Cortex of kidney (tissue), 1 donor: ENCODE measurements around the gene HARS1.
"Not testable (repeated sequence)": the region's sequence is repeated elsewhere in the genome, so short reads cannot be mapped to it uniquely, and the experiment has no call there.

Experiments used
- DNase-seq: peaks from one replicate; lab custom pipeline; 2025; lab: John Stamatoyannopoulos, UW

The HARS1 gene

DNA sequence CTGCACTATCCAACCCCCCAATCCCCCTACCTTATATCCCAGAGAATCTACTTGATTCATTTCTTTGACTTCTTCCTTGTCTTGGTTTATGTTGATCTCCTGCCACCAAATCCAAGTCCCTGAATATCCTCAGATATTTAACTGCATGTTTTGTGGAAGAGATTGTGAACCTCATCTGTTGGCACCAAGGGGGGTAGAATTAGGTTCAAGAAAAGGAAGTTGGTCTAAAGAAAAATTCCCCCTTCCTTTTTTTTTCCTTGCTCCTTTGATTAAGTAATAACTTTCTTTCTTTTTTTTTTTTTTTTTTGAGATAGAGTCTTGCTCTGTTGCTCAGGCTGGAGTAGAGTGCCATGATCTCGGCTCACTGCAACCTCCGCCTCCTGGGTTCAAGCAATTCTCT lies 57.7 kb downstream of the HARS1 start:
- DNase-seq, result no peak

DNA sequence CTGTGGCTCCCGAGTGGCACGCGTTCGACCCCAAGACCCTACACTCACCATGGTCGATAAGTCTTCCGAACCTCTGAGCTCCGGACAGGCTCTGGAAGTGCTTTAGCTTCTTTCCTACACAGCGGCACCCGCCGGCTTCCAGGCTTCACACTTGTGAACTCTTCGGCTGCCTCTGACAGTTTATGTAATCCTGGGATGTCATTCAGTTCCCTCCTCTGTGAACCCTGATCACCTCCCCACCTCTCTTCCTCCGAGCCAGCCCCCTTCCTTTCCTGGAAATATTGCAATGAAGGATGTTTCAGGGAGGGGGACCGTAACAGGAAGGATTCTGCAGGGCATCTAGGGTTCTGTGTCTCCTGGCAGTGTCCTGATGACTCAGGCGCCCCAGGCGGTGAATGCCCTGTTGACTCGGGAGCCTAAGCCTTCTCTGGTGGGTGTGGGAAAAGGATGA lies 58.1 kb downstream of the HARS1 start, which contains the start of gene CD14:
Gene CD14, minus strand, starts transcription at position 155 of the 451 bp plus-strand sequence. Its CDS starts 104 bp downstream, at position 51.
- DNase-seq, result no peak

DNA sequence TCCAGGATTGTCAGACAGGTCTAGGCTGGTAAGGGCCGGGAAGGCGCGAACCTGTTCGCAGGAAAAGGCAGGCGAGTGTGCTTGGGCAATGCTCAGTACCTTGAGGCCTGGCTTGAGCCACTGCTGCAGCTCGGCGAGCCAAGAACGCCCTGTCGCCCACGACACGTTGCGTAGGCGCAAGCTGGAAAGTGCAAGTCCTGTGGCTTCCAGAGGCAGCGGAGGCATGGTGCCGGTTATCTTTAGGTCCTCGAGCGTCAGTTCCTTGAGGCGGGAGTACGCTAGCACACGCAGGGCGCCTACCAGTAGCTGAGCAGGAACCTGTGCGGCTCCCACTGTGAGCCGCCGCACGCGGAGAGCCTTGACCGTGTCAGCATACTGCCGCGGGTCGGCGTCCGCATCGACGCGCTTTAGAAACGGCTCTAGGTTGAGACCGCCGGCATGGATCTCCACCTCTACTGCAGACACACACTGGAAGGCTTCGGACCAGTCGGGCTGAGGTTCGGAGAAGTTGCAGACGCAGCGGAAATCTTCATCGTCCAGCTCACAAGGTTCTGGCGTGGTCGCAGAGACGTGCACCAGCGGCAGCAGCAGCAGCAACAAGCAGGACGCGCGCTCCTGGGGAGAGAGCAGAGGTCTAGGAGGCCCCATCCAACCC lies 58.7 kb downstream of the HARS1 start:
- no peak for DNase-seq

DNA sequence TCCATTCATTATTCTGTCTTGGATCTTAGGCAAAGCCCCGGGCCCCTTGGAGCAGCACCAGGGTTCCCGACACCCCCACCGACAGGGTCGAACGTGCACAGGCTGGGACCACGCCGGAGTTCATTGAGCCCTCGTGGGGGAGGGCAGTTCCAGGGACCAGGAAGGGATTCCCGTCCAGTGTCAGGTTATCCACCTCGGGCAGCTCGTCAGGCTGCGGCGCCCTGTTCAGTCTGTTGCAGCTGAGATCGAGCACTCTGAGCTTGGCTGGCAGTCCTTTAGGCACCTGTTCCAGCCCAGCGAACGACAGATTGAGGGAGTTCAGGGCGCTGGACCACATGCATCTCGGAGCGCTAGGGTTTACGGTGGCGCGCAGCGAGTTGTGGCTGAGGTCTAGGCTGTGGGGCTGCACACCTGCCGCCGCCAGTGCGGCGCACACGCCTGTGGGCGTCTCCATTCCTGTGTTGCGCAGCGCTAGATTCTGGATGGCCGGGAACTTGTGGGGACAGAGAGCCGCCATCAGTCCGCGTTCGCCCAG lies 59.3 kb downstream of the HARS1 start:
- DNase-seq, result no peak

DNA sequence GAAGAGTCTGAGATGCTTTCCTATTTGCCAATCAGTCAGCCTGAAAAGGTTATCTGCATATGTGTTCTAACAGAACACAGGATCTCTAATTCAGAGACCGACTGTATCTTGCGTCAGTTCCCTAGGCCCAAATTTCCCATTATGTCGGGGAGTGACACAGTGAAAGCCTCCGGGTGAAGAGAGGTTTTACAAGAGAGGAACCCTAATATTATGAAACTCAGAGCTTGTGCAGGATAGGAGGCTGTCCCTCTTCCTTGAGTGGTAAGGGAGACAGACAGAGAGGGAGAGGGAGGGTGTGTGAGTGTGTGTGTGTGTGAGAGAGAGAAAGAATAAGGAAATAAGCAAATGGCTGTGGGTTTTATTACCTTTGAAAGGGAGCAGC lies 60.1 kb downstream of the HARS1 start:
- DNase-seq, result no peak

DNA sequence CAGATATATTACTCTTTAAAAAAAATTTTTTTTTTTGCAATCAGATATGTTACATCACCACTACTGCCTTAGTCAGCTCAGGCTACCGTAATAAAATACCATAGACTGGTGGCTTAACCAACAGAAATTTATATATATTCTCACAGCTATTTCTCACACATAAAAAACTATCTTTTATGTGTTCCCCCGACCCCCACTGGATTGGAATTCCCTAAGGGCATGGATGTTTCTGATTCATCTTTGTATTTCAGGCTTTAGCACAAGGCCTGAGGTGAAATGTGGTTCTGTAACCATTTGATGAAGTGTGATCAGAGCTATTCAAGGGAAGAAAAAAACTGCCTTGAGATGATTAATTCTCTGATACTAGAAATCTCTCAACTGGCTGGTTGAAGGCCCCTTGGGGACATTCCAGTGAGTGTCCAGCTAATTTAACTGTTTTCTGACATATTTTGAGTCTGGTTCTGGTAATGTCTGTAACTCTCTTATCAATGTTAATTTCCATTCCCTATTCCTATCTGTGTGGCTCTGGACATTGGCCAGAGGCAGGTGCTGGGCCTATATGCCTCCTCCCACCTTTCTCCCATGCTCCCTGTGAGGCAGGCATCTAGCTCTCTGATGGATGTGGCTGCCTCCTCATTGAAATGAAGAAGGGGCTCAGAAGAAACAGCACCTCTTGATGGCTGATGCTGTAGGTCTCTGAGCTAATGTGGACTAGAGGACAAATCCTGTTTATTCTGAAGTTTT lies 60.7 kb downstream of the HARS1 start:
- no peak for DNase-seq

DNA sequence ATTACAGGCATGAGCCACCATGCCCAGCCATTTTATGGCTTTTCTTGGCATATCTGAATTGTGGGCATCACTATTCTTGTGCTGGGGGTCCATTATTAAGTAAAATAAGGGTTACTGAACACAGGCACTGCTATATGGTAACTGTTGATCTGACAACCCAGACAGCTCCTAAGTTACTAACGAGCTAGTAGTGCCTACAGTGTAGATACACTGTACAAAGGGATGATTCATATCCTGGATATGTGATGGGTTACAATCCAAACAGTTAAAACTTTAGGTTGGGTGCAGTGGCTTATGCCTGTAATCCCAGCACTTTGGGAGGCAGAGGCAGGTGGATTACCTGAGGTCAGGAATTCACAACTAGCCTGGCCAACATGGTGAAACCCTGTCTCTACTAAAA lies 62.5 kb downstream of the HARS1 start:
- DNase-seq, result no peak

DNA sequence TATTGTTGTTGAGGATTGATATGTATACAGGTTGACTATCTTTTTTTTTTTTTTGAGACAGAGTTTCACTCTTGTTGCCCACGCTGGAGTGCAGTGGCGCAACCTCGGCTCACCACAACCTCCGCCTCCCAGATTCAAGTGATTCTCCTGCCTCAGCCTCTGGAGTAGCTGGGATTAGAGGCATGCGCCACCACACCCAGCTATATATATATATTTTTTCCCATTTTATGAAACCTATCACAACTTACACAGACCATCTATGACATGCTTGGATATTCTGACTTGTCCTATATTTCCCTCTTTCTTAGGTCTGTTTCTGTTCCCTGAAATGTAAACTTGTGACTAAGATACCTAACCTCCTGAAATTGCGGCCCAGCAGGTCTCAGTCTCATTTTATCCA lies 63.2 kb downstream of the HARS1 start:
- no peak for DNase-seq

DNA sequence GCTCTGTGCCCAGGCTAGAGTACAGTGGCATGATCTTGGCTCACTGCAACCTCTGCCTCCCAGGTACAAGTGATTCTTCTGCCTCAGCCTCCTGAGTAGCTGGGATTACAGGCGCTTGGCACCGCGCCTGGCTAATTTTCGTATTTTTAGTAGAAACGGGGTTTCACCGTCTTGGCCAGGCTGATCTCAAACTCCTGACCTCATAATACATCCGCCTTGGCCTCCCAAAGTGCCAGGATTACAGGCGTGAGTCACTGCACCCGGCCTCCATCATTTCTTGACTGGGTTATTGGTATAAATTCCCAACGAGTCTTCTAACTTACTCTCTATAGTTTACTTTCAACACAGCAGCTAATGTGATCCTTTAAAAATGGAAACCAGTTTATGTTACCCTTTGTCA lies 66.3 kb downstream of the HARS1 start:
- not testable (repeated sequence) for DNase-seq
